Transverse colon (tissue), 4 donors: ENCODE data around the gene RGL2.

Experiments
- CTCF ChIP-seq, 5 experiments: fragments of 200-600 bp in 3 of 5; fragments of 450-650 bp in 2 of 5; sonication (generic) in 3 of 5; IDR thresholded peaks; 1 replicate in 2 of 5; 2 replicates in 3 of 5; pipeline ENCODE4 v1.5.1; 2016 to 2017; ENCODE audit warnings: antibody characterized with exemption in 5 of 5, inconsistent platforms in 3 of 5, mild to moderate bottlenecking in 2 of 5, moderate library complexity in 1 of 5
- EP300 ChIP-seq: sonication (generic); formaldehyde crosslinking; IDR thresholded peaks from one replicate; pipeline ENCODE4 v1.6.1; 2017; ENCODE audit warnings: antibody characterized with exemption, low read depth
- POLR2A ChIP-seq: fragments of 450-650 bp; IDR thresholded peaks from one replicate; pipeline ENCODE4 v1.6.1; 2016; ENCODE audit warnings: antibody characterized with exemption, mild to moderate bottlenecking, moderate library complexity
- POLR2AphosphoS5 ChIP-seq, 3 donors: sonication (generic); formaldehyde crosslinking; IDR thresholded peaks; one replicate each; pipeline ENCODE4 v1.6.1; 2016; ENCODE audit warnings: antibody characterized with exemption in 3 of 3

- no peak for TF ChIP-seq POLR2A
- TF ChIP-seq CTCF (IDR thresholded peaks at IDR 0.05) = no peak
- TF ChIP-seq EP300 = no peak
- TF ChIP-seq POLR2AphosphoS5 (IDR thresholded peaks at IDR 0.05) = no peak
Observed at GRCh38 chr6:33290459-33290858, 8.3 kb downstream of the RGL2 start.
